Endodermal cell (in vitro differentiated cells): ENCODE data around the gene PVALEF. TPM values are rescaled to one million over a fixed set of nuclear protein-coding genes. Genes with fewer than 3 reads are reported as not detected.

ENCODE experiments used
- DNase-seq: peaks from one replicate; pipeline ENCODE4 v3.0.0-alpha.2; 2017
- H3K27ac ChIP-seq: 2 replicates; pipeline ENCODE4 v1.5.1; 2013; ENCODE audit warnings: mild to moderate bottlenecking, low read depth, low read length, moderate library complexity
- H3K27me3 ChIP-seq: 2 replicates; pipeline ENCODE4 v1.6.1; 2013; ENCODE audit warnings: mild to moderate bottlenecking, low read length, moderate library complexity; ENCODE audit not compliant: insufficient read depth, control insufficient read depth, poor library complexity, severe bottlenecking
- H3K36me3 ChIP-seq: 2 replicates; pipeline ENCODE4 v1.7.0; 2013; ENCODE audit warnings: mild to moderate bottlenecking, low read length, moderate library complexity; ENCODE audit not compliant: control insufficient read depth, insufficient read depth
- H3K4me1 ChIP-seq: one replicate; pipeline ENCODE4 v1.7.0; 2013; ENCODE audit warnings: low read length; ENCODE audit not compliant: control insufficient read depth, insufficient read depth
- H3K4me3 ChIP-seq: 2 replicates; pipeline ENCODE4 v1.5.1; 2013; ENCODE audit warnings: mild to moderate bottlenecking, low read length, moderate library complexity
- H3K9ac ChIP-seq: 2 replicates; pipeline ENCODE4 v1.6.1; 2013; ENCODE audit warnings: mild to moderate bottlenecking, low read length, moderate library complexity; ENCODE audit not compliant: poor library complexity, severe bottlenecking; ENCODE audit errors: extremely low read depth
- H3K9me3 ChIP-seq: 2 replicates; pipeline ENCODE4 v1.6.1; 2013; ENCODE audit warnings: mild to moderate bottlenecking, low read length, moderate library complexity; ENCODE audit not compliant: control insufficient read depth
- H3K27ac Mint-ChIP-seq: 2 replicates; pipeline ENCODE4 v1.8.0; 2020; ENCODE audit warnings: mixed read lengths
- H3K27me3 Mint-ChIP-seq: 2 replicates; pipeline ENCODE4 v1.8.0; 2021; ENCODE audit warnings: mild to moderate bottlenecking, mixed read lengths; ENCODE audit not compliant: insufficient read depth
- H3K36me3 Mint-ChIP-seq: 2 replicates; pipeline ENCODE4 v1.8.0; 2020; ENCODE audit warnings: low read depth, mixed read lengths
- H3K4me1 Mint-ChIP-seq: 2 replicates; pipeline ENCODE4 v1.8.0; 2020; ENCODE audit warnings: mixed read lengths
- H3K4me3 Mint-ChIP-seq: 2 replicates; pipeline ENCODE4 v1.8.0; 2020; ENCODE audit warnings: mild to moderate bottlenecking, moderate library complexity, mixed read lengths
- H3K9me3 Mint-ChIP-seq: 2 replicates; pipeline ENCODE4 v1.8.0; 2020; ENCODE audit warnings: mild to moderate bottlenecking, mixed read lengths
- CTCF ChIP-seq: fragments of 200-600 bp; sonication (generic); conservative IDR thresholded peaks from 2 replicates; pipeline ENCODE4 v1.5.0; 2021; ENCODE audit warnings: antibody characterized with exemption, mild to moderate bottlenecking
- WGBS, 2 experiments: methylation state at CpG; one replicate each; pipeline versions ENCODE4 v1.1.5 to v1.1.7; 2013; ENCODE audit warnings: missing lambda C conversion rate in 2 of 2, mixed read lengths in 1 of 2; ENCODE audit not compliant: insufficient coverage in 1 of 2, insufficient read length in 1 of 2; 5-methylcytosine and 5-hydroxymethylcytosine counted together
- total RNA-seq, 2 donors: library from RNA; stranded (reverse); fragmentation: NEBNext Ultra II Directional in 1 of 2; extraction: Animal tissue kit (Norgen Biotek cat#: 25700) in 1 of 2; gene quantifications; 2 replicates in 1 of 2; 3 replicates in 1 of 2; pipeline ENCODE4 v1.2.1, GENCODE V29; 2021

The PVALEF gene
- total RNA-seq, 2 donors from 2014 or later: not detected

GRCh38 chr17:81218991-81219390, 53.7 kb downstream of the PVALEF start:
- Mint-ChIP-seq H3K27me3 (peaks cover 4% of the 10 kb centered on the region), H3K27ac (no peak overlapping the region), H3K9me3 (no peaks in the 10 kb centered on the region), H3K4me1 (peaks cover 15% of the 10 kb centered on the region), H3K36me3 (peaks cover 15% of the 10 kb centered on the region), H3K4me3 (no peak overlapping the region)
- peaks cover 7% of the 10 kb centered on the region for H3K27me3 ChIP-seq
- peaks cover 9% of the 10 kb centered on the region for H3K4me1 ChIP-seq
- no peak for TF ChIP-seq CTCF
- H3K9ac ChIP-seq: no peak overlapping the region
- no peaks in the 10 kb centered on the region for H3K36me3 ChIP-seq
- 93 to 96% methylated on average over 8 to 11 of the region's 11 CpGs for WGBS, 2 experiments
- no peak overlapping the region for H3K4me3 ChIP-seq
- DNase-seq: no peak
- H3K9me3 ChIP-seq: no peaks in the 10 kb centered on the region
- H3K27ac ChIP-seq: no peak overlapping the region

- H3K4me3 Mint-ChIP-seq: no peak overlapping the region
- DNase-seq: no peak
- TF ChIP-seq CTCF: no peak
- H3K27me3 ChIP-seq: peaks cover 9% of the 10 kb centered on the region
- WGBS, 2 experiments: 94 to 96% methylated on average over 21 to 24 of the region's 24 CpGs
- peaks cover 15% of the 10 kb centered on the region for H3K36me3 Mint-ChIP-seq
- peaks cover 16% of the 10 kb centered on the region for H3K4me1 Mint-ChIP-seq
- H3K36me3 ChIP-seq: no peaks in the 10 kb centered on the region
- no peak overlapping the region for H3K27ac Mint-ChIP-seq
- H3K27ac ChIP-seq: no peak overlapping the region
- no peak overlapping the region for H3K9ac ChIP-seq
- no peaks in the 10 kb centered on the region for H3K9me3 Mint-ChIP-seq
- H3K4me3 ChIP-seq: no peak overlapping the region
- H3K4me1 ChIP-seq: peaks cover 9% of the 10 kb centered on the region
- no peaks in the 10 kb centered on the region for H3K9me3 ChIP-seq
- peaks cover 7% of the 10 kb centered on the region for H3K27me3 Mint-ChIP-seq
Observed at GRCh38 chr17:81219476-81220180, 54.3 kb downstream of the PVALEF start.

GRCh38 chr17:81221371-81221841, 56.1 kb downstream of the PVALEF start:
- Mint-ChIP-seq H3K36me3 (peaks cover 15% of the 10 kb centered on the region), H3K4me3 (peak overlapping the region; percentile 66)
- peak overlapping the region; percentile 85 for H3K4me3 ChIP-seq

More at GRCh38 chr17:81221371-81221841, 56.1 kb downstream of the PVALEF start:
- H3K4me1 Mint-ChIP-seq: peaks cover 16% of the 10 kb centered on the region
- H3K9me3 Mint-ChIP-seq: no peaks in the 10 kb centered on the region
- Histone ChIP-seq H3K36me3 (no peaks in the 10 kb centered on the region), H3K4me1 (peaks cover 9% of the 10 kb centered on the region), H3K27me3 (peaks cover 9% of the 10 kb centered on the region), H3K9me3 (no peaks in the 10 kb centered on the region), H3K27ac (no peak overlapping the region), H3K9ac (no peak overlapping the region)
- no peak for TF ChIP-seq CTCF
- DNase-seq: peak; percentile 89
- peak overlapping the region; percentile 74 for H3K27ac Mint-ChIP-seq
- WGBS, 2 experiments: 55 to 71% methylated on average over 4 to 11 of the region's 11 CpGs
- H3K27me3 Mint-ChIP-seq: peaks cover 17% of the 10 kb centered on the region
